Retinal pigment epithelial cell (primary cell): ENCODE measurements around the gene NT5M.
"Not testable (repeated sequence)": the region's sequence is repeated elsewhere in the genome, so short reads cannot be mapped to it uniquely, and the experiment has no call there.

Experiments
- DNase-seq: peaks from one replicate; pipeline ENCODE4 v3.0.0-alpha.2; 2010; ENCODE audit warnings: low read depth
- H3K4me3 ChIP-seq: 2 replicates; pipeline ENCODE4 v1.5.1; 2011; ENCODE audit warnings: mild to moderate bottlenecking, low read length, control low read depth, moderate library complexity
- CTCF ChIP-seq: conservative IDR thresholded peaks from 2 replicates; pipeline ENCODE4 v1.5.1; 2011; ENCODE audit warnings: low read depth, low read length, control low read depth, inconsistent platforms

NT5M gene

GRCh38 chr17:17264430-17264829 is 38.7 kb upstream of the NT5M start:
- no peak overlapping the region for H3K4me3 ChIP-seq
- DNase-seq, result no peak
- TF ChIP-seq CTCF, result no peak

- no peak for DNase-seq
- no peak overlapping the region for H3K4me3 ChIP-seq
- TF ChIP-seq CTCF, result peak; percentile 46
These were observed 33.0 kb upstream of the NT5M start for GRCh38 chr17:17269926-17270773.

- no peak overlapping the region for H3K4me3 ChIP-seq
- no peak for DNase-seq
- no peak for TF ChIP-seq CTCF
These were observed 27.2 kb upstream of the NT5M start for GRCh38 chr17:17275971-17276370.

- not testable (repeated sequence) for DNase-seq, H3K4me3 ChIP-seq
These were observed 25.7 kb upstream of the NT5M start for GRCh38 chr17:17277431-17277830.

GRCh38 chr17:17279316-17279715 is 23.9 kb upstream of the NT5M start:
- no peak overlapping the region for H3K4me3 ChIP-seq
- no peak for TF ChIP-seq CTCF
- DNase-seq, result no peak

- no peak for TF ChIP-seq CTCF
- peak; percentile 92 for DNase-seq
- peak within 1 kb of the TSS; percentile 75 for H3K4me3 ChIP-seq
These were observed 22.3 kb upstream of the NT5M start, which contains the start of gene COPS3 for GRCh38 chr17:17280613-17281549. TSS of gene COPS3 (minus strand) at chr17:17281246. CDS start at chr17:17281186, 60 bp downstream.

- no peak for DNase-seq
- no peak for TF ChIP-seq CTCF
- H3K4me3 ChIP-seq, result no peak overlapping the region
These were observed 17.2 kb upstream of the NT5M start for GRCh38 chr17:17285951-17286350.
